Osteoblast (primary cell): Measurements from ENCODE around the gene MTARC2. TPM values are rescaled to one million over a fixed set of nuclear protein-coding genes. Genes with fewer than 3 reads are reported as not detected.

Source experiments
- DNase-seq: peaks from one replicate; pipeline ENCODE4 v3.0.0; 2011; ENCODE audit warnings: low spot score, mixed read lengths; ENCODE audit not compliant: insufficient read length; ENCODE audit errors: missing footprints
- H2AFZ ChIP-seq: 2 replicates; pipeline ENCODE4 v1.6.0; 2011; ENCODE audit warnings: mild to moderate bottlenecking, low read length
- H3K27ac ChIP-seq: 2 replicates; pipeline ENCODE4 v1.5.1; 2011; ENCODE audit warnings: mild to moderate bottlenecking, low read depth, low read length, moderate library complexity
- H3K27me3 ChIP-seq: 2 replicates; pipeline ENCODE4 v1.6.0; 2012; ENCODE audit warnings: mild to moderate bottlenecking, control low read depth, inconsistent platforms, low read length, moderate library complexity; ENCODE audit not compliant: insufficient read depth
- H3K36me3 ChIP-seq: 2 replicates; pipeline ENCODE4 v1.5.1; 2011; ENCODE audit warnings: mild to moderate bottlenecking, low read length, control low read depth, moderate library complexity; ENCODE audit not compliant: insufficient read depth
- H3K4me1 ChIP-seq: 2 replicates; pipeline ENCODE4 v1.5.1; 2011; ENCODE audit warnings: mild to moderate bottlenecking, low read length, control low read depth, moderate library complexity; ENCODE audit not compliant: insufficient read depth
- H3K4me2 ChIP-seq: 2 replicates; pipeline ENCODE4 v1.6.0; 2011; ENCODE audit warnings: mild to moderate bottlenecking, low read length; ENCODE audit not compliant: insufficient read depth
- H3K4me3 ChIP-seq: fragments of 200-600 bp; sonication (generic); 3 replicates; pipeline ENCODE4 v1.5.1; 2012; ENCODE audit warnings: mild to moderate bottlenecking, low read length, inconsistent platforms; ENCODE audit not compliant: insufficient read depth
- H3K79me2 ChIP-seq: 2 replicates; pipeline ENCODE4 v1.6.0; 2012; ENCODE audit warnings: mild to moderate bottlenecking, low read length, control low read depth, inconsistent platforms; ENCODE audit not compliant: insufficient read depth
- H3K9me3 ChIP-seq: 2 replicates; pipeline ENCODE4 v1.5.1; 2011; ENCODE audit warnings: low read depth, low read length, control low read depth
- H4K20me1 ChIP-seq: 2 replicates; pipeline ENCODE4 v1.6.0; 2012; ENCODE audit warnings: mild to moderate bottlenecking, low read length, control low read depth; ENCODE audit not compliant: insufficient read depth
- CTCF ChIP-seq: IDR thresholded peaks from 2 replicates; pipeline ENCODE4 v1.5.1; 2011; ENCODE audit warnings: mild to moderate bottlenecking, low read depth, low read length, moderate library complexity; ENCODE audit errors: extremely low read depth
- total RNA-seq: library from RNA; depleted of rRNA; stranded (reverse); fragments of >200 nt; gene quantifications from 2 replicates; pipeline ENCODE4 v1.2.3, GENCODE V29; 2012

MTARC2 gene
- total RNA-seq, 1 donor = 9.4 TPM

DNA sequence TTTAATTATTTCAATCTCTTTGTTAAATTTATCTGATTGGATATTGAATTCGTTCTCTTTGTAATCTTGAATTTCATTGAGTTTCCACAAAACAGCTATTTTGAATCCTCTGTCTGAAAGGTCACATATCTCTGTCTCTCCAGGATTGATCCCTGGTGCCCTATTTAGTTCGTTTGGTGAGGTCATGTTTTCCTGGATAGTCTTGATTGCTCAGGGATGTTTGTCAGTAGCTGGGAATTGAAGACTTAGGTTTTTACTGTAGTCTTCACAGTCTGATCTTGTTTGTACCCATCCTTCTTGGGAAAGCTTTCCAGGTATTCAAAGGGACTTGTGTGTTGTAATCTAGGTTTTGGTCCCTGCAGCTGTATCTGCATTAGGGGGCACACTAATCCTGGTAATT is 6.8 kb upstream of the MTARC2 start:
- H3K4me1 ChIP-seq = no peaks in the 10 kb centered on the region

GRCh38 chr1:220741825-220742224 is 6.3 kb upstream of the MTARC2 start:
- no peak for TF ChIP-seq CTCF
- Histone ChIP-seq H3K79me2 (no peaks in the 10 kb centered on the region), H3K36me3 (no peaks in the 10 kb centered on the region), H3K9me3 (no peaks in the 10 kb centered on the region), H3K4me2 (no peak overlapping the region), H4K20me1 (no peaks in the 10 kb centered on the region), H3K4me3 (no peak overlapping the region), H3K4me1 (no peaks in the 10 kb centered on the region), H2AFZ (no peak overlapping the region), H3K27ac (no peak overlapping the region), H3K27me3 (no peaks in the 10 kb centered on the region)
- no peak for DNase-seq

More for the DNA sequence above, 6.8 kb upstream of the MTARC2 start:
- Histone ChIP-seq H4K20me1 (no peaks in the 10 kb centered on the region), H3K4me3 (no peak overlapping the region), H3K4me2 (no peak overlapping the region), H3K27ac (no peak overlapping the region), H3K9me3 (no peaks in the 10 kb centered on the region), H2AFZ (no peak overlapping the region), H3K79me2 (no peaks in the 10 kb centered on the region), H3K36me3 (no peaks in the 10 kb centered on the region), H3K27me3 (no peaks in the 10 kb centered on the region)
- TF ChIP-seq CTCF = no peak
- no peak for DNase-seq

DNA sequence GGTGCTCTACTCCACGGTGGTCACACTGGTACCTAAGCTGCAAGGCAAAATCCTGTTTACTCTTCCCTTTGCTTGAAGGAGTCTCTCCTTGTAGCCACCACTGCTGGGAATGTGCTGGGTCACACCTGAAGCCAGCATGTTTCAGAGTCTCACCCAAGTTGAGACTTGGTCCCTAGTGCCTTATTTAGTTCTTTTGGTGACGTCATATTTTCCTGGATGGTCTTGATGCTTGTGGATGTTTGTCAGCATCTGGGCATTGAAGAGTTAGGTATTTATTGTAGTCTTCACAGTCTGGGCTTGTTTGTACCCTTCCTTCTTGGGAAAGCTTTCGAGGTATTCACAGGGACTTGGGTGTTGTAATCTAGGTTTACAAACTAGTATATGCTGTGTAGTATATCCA is 5.6 kb upstream of the MTARC2 start:
- Histone ChIP-seq H3K9me3 (no peaks in the 10 kb centered on the region), H4K20me1 (no peaks in the 10 kb centered on the region), H2AFZ (no peak overlapping the region), H3K4me3 (no peak overlapping the region), H3K4me2 (no peak overlapping the region), H3K27me3 (no peaks in the 10 kb centered on the region), H3K79me2 (no peaks in the 10 kb centered on the region), H3K27ac (no peak overlapping the region), H3K36me3 (no peaks in the 10 kb centered on the region), H3K4me1 (peaks cover under 1% of the 10 kb centered on the region)
- DNase-seq = no peak
- TF ChIP-seq CTCF = no peak

- Histone ChIP-seq H4K20me1 (no peaks in the 10 kb centered on the region), H3K4me3 (no peak overlapping the region), H3K27me3 (no peaks in the 10 kb centered on the region), H3K9me3 (no peaks in the 10 kb centered on the region), H3K36me3 (no peaks in the 10 kb centered on the region), H3K4me2 (no peak overlapping the region), H3K27ac (no peak overlapping the region), H2AFZ (no peak overlapping the region), H3K79me2 (peaks cover 6% of the 10 kb centered on the region), H3K4me1 (peaks cover 14% of the 10 kb centered on the region)
- TF ChIP-seq CTCF = no peak
- no peak for DNase-seq
These were observed 1.3 kb upstream of the MTARC2 start for GRCh38 chr1:220746851-220747250.
